PC-9 (cell line): Measurements from ENCODE around the gene HTR1E. TPM values are rescaled to one million over a fixed set of nuclear protein-coding genes. Genes with fewer than 3 reads are reported as not detected.

ENCODE experiments used
- BruUV-seq: library from RNA; stranded (reverse); fragments of 400-500 nt; replicated peaks from 2 replicates; lab custom pipeline; 2021; lab: Mats Ljungman, UMichigan
- CTCF ChIA-PET: fragments of 300-600 bp; sonication (Branson Sonifier 250); formaldehyde crosslinking; loops from one replicate; lab custom pipeline; 2022; ENCODE audit warnings: antibody characterized with exemption; lab: Charles Lee
- POLR2A ChIA-PET: fragments of 300-600 bp; sonication (Branson Sonifier 250); formaldehyde crosslinking; loops from one replicate; lab custom pipeline; 2022; ENCODE audit warnings: antibody characterized with exemption; ENCODE audit not compliant: unreplicated experiment; lab: Charles Lee
- DNase-seq, 2 experiments: peaks; one replicate each; pipeline versions ENCODE4 v3.0.0 to v3.0.0-alpha.2; 2015 to 2022; ENCODE audit warnings: mixed read lengths in 1 of 2
- H2AFZ ChIP-seq: fragments of 200-600 bp; sonication (generic); 2 replicates; pipeline ENCODE4 v1.8.1; 2017; ENCODE audit warnings: antibody characterized with exemption
- H3F3A ChIP-seq: fragments of 200-600 bp; sonication (generic); 2 replicates; pipeline ENCODE4 v1.8.1; 2017; ENCODE audit warnings: antibody characterized with exemption, mild to moderate bottlenecking, low read depth; ENCODE audit not compliant: insufficient read depth
- H3K27ac ChIP-seq: fragments of 200-600 bp; sonication (generic); 2 replicates; pipeline ENCODE4 v1.6.1; 2016; ENCODE audit warnings: mixed run types
- H3K27me3 ChIP-seq: fragments of 200-600 bp; sonication (generic); 2 replicates; pipeline ENCODE4 v1.6.1; 2016; ENCODE audit warnings: low read depth, mixed run types; ENCODE audit not compliant: insufficient read depth
- H3K36me3 ChIP-seq: fragments of 200-600 bp; sonication (generic); 2 replicates; pipeline ENCODE4 v1.6.1; 2016; ENCODE audit warnings: low read depth, mixed run types
- H3K4me1 ChIP-seq: fragments of 200-600 bp; sonication (generic); replicated peaks from 2 replicates; pipeline ENCODE4 v1.6.1; 2016; ENCODE audit warnings: mixed run types; ENCODE audit not compliant: insufficient read depth
- H3K4me2 ChIP-seq: fragments of 200-600 bp; sonication (generic); 2 replicates; pipeline ENCODE4 v1.6.1; 2017; ENCODE audit warnings: mixed run types
- H3K4me3 ChIP-seq: fragments of 200-600 bp; sonication (generic); 2 replicates; pipeline ENCODE4 v1.6.1; 2016; ENCODE audit warnings: mixed run types
- H3K79me2 ChIP-seq: fragments of 200-600 bp; sonication (generic); 2 replicates; pipeline ENCODE4 v1.6.1; 2017; ENCODE audit warnings: low read depth, mixed run types
- H3K9me2 ChIP-seq: fragments of 200-600 bp; sonication (generic); 2 replicates; pipeline ENCODE4 v1.8.1; 2017; ENCODE audit warnings: mild to moderate bottlenecking; ENCODE audit not compliant: insufficient read depth
- H3K9me3 ChIP-seq: fragments of 200-600 bp; sonication (generic); 2 replicates; pipeline ENCODE4 v1.8.1; 2016; ENCODE audit warnings: low read depth; ENCODE audit not compliant: insufficient read depth
- H4K20me1 ChIP-seq: fragments of 200-600 bp; sonication (generic); 2 replicates; pipeline ENCODE4 v1.8.1; 2017; ENCODE audit not compliant: insufficient read depth
- EZH2 ChIP-seq: fragments of 200-600 bp; sonication (generic); IDR thresholded peaks from 2 replicates; pipeline ENCODE4 v1.8.0; 2017; ENCODE audit warnings: antibody characterized with exemption, low read depth
- intact Hi-C: fragments of 100-400 bp; cut with micrococcal nuclease; formaldehyde crosslinking; loops from one replicate; pipeline ENCODE4 v1.10.0; 2022; ENCODE audit not compliant: unreplicated experiment
- total RNA-seq: library from RNA; stranded (reverse); gene quantifications from 2 replicates; pipeline ENCODE4 v1.2.3, GENCODE V29; 2021
- TF ChIP-seq, protein P1 (sequence below): fragments of 200-600 bp; sonication (generic); conservative IDR thresholded peaks from 2 replicates; pipeline ENCODE4 v1.6.1; 2017; ENCODE audit warnings: mixed run types, antibody characterized with exemption, mild to moderate bottlenecking, moderate library complexity

Gene HTR1E
- total RNA-seq, 1 experiment from 2014 or later: not detected

DNA sequence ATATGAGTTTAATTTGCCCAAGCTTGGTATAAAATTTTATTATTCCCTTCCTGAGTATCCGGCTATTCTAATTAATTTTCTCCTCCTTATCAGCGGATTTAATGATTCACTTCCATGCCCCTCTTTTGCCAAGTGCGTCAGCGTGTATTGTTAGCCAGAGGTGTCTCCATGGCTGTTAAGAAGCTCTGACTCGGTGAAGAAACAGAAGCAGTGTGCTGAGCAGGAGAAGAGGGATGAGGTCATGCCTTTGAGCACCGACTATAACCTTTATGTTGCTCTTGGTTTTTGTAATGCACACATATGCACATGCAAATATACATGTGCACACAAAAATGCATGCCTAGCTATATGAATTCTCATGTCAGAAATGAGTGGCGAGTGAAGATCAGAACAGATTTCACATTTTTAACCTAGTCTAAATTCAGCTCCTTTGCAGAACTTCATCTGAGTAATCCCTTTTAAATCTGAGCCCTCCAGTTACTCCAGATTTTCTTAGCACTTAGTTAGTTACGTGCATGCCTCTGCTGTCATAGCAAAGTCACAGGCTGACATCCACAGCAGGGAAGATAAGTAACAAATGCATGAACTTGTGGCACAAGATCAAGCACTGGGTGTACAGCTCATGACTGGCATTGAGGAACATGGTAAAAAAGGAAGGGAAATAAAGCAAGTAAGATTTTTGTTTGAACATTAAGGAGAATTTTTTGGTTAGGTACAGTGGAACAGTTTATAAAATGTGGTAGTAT is 24.3 kb downstream of the HTR1E start:
- no peak overlapping the region for H3K27ac ChIP-seq
- no peaks in the 10 kb centered on the region for H3K36me3 ChIP-seq
- H3F3A ChIP-seq: no peaks in the 10 kb centered on the region
- H2AFZ ChIP-seq: no peak overlapping the region
- no peak overlapping the region for H3K4me2 ChIP-seq
- intact Hi-C loops: no loop called here
- ChIA-PET POLR2A (no interaction called here), CTCF (no interaction called here)
- no peak overlapping the region for H3K4me3 ChIP-seq
- TF ChIP-seq, protein P1, sequence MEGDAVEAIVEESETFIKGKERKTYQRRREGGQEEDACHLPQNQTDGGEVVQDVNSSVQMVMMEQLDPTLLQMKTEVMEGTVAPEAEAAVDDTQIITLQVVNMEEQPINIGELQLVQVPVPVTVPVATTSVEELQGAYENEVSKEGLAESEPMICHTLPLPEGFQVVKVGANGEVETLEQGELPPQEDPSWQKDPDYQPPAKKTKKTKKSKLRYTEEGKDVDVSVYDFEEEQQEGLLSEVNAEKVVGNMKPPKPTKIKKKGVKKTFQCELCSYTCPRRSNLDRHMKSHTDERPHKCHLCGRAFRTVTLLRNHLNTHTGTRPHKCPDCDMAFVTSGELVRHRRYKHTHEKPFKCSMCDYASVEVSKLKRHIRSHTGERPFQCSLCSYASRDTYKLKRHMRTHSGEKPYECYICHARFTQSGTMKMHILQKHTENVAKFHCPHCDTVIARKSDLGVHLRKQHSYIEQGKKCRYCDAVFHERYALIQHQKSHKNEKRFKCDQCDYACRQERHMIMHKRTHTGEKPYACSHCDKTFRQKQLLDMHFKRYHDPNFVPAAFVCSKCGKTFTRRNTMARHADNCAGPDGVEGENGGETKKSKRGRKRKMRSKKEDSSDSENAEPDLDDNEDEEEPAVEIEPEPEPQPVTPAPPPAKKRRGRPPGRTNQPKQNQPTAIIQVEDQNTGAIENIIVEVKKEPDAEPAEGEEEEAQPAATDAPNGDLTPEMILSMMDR: no peak
- TF ChIP-seq EZH2: no peak
- no peaks in the 10 kb centered on the region for H3K4me1 ChIP-seq
- no peaks in the 10 kb centered on the region for H3K27me3 ChIP-seq
- no peaks in the 10 kb centered on the region for H3K9me2 ChIP-seq
- no peak for DNase-seq
- no peaks in the 10 kb centered on the region for H4K20me1 ChIP-seq
- no peaks in the 10 kb centered on the region for H3K79me2 ChIP-seq
- no peaks in the 10 kb centered on the region for H3K9me3 ChIP-seq
- no TSS peak for BruUV-seq

DNA sequence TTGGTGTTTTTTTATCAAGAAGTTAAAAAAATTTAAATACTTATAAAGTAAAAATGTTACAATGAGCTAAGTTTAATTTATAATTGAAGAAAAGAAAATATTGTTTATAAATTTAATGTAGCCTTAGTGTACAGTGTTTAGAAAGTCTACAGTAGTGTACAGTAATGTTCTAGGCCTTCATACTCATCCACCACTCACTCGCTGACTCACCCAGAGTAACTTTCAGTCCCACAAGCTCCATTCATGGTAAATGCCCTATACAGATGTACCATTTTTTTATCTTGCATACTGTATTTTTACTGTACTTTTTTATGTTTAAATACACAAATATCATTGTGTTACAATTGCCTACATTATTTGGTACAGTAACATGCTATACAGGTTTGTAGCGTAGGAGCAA is 26.0 kb downstream of the HTR1E start:
- Histone ChIP-seq H4K20me1 (no peaks in the 10 kb centered on the region), H3K36me3 (no peaks in the 10 kb centered on the region), H3K9me2 (no peaks in the 10 kb centered on the region), H3K79me2 (no peaks in the 10 kb centered on the region), H2AFZ (no peak overlapping the region), H3K4me3 (no peak overlapping the region), H3K9me3 (no peaks in the 10 kb centered on the region), H3K27ac (no peak overlapping the region), H3F3A (no peaks in the 10 kb centered on the region), H3K4me1 (no peaks in the 10 kb centered on the region), H3K27me3 (no peaks in the 10 kb centered on the region), H3K4me2 (no peak overlapping the region)
- ChIA-PET POLR2A (no interaction called here), CTCF (no interaction called here)
- no TSS peak for BruUV-seq
- TF ChIP-seq, protein P1: no peak
- no peak for TF ChIP-seq EZH2
- intact Hi-C loops: no loop called here
- no peak for DNase-seq

DNA sequence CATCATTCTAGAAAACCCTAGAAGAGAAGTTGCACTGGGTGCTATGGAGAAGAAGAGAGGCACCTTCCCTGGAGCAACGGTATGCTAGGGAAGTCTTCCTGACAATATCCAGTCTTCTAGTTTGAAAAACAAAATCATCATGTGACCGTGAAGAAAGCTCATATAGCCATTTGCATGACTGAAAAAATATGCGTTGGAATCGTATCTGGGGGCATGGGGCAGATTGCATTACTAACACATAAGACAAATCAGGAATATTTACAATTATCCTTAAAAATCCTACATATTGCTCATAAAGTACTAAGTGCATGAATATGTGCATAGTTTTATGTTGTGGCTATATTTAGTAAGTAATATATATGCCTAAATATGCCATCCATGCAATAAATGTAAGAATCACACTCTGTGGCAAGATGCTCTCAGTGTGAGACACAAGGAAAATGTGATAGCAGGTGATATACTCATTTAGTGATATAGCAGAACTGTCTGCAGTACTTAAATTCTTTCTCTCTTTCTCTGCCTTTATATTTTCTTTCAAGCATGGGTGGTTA is 26.8 kb downstream of the HTR1E start:
- ChIA-PET CTCF (no interaction called here), POLR2A (no interaction called here)
- Histone ChIP-seq H3K79me2 (no peaks in the 10 kb centered on the region), H3K4me2 (no peak overlapping the region), H3F3A (no peaks in the 10 kb centered on the region), H3K9me3 (no peaks in the 10 kb centered on the region), H3K27me3 (no peaks in the 10 kb centered on the region), H3K27ac (no peak overlapping the region), H3K4me3 (no peak overlapping the region), H2AFZ (no peak overlapping the region), H3K4me1 (no peaks in the 10 kb centered on the region), H3K9me2 (no peaks in the 10 kb centered on the region), H3K36me3 (no peaks in the 10 kb centered on the region), H4K20me1 (no peaks in the 10 kb centered on the region)
- BruUV-seq: no TSS peak
- intact Hi-C loops: no loop called here
- TF ChIP-seq, protein P1: no peak
- TF ChIP-seq EZH2: no peak
- no peak for DNase-seq
